ENCODE measurements around the gene MUL1.
"Not testable (repeated sequence)": the region's sequence is repeated elsewhere in the genome, so short reads cannot be mapped to it uniquely, and the experiment has no call there.

MUL1 gene

GRCh38 chr1:20507564-20508410, at the start of gene MUL1:
MUL1 (minus strand) TSS chr1:20508151; CDS start chr1:20508024, 127 bp downstream.
- DNase-seq (ENCODE audit: low read depth): peak; percentile 92

GRCh38 chr1:20555758-20556120, 47.8 kb upstream of the MUL1 start:
- no peak for DNase-seq (ENCODE audit: low read depth)

GRCh38 chr1:20555025-20555757, 47.2 kb upstream of the MUL1 start:
- DNase-seq (ENCODE audit: low read depth): no peak

GRCh38 chr1:20552728-20553445, 44.9 kb upstream of the MUL1 start:
- DNase-seq (ENCODE audit: low read depth): no peak

- no peak for DNase-seq (ENCODE audit: low read depth)
These were observed 44.2 kb upstream of the MUL1 start, which contains the start of gene FAM43B for GRCh38 chr1:20551945-20552727. FAM43B (plus strand) TSS chr1:20552573; CDS start chr1:20552974, 401 bp downstream.

- no peak for DNase-seq (ENCODE audit: low read depth)
These were observed 43.2 kb upstream of the MUL1 start for GRCh38 chr1:20551161-20551560.

GRCh38 chr1:20546637-20547036, 38.7 kb upstream of the MUL1 start:
- no peak for DNase-seq (ENCODE audit: low read depth)

GRCh38 chr1:20540281-20540680, 32.3 kb upstream of the MUL1 start:
- DNase-seq (ENCODE audit: low read depth): no peak

GRCh38 chr1:20538760-20539551, 31.0 kb upstream of the MUL1 start:
- no peak for DNase-seq (ENCODE audit: low read depth)

GRCh38 chr1:20538227-20538626, 30.3 kb upstream of the MUL1 start:
- no peak for DNase-seq (ENCODE audit: low read depth)

- DNase-seq (ENCODE audit: low read depth): no peak
These were observed 26.9 kb upstream of the MUL1 start for GRCh38 chr1:20534659-20535417.

- no peak for DNase-seq (ENCODE audit: low read depth)
These were observed 25.7 kb upstream of the MUL1 start for GRCh38 chr1:20533635-20534034.

GRCh38 chr1:20530901-20531300, 22.9 kb upstream of the MUL1 start:
- no peak for DNase-seq (ENCODE audit: low read depth)

- no peak for DNase-seq (ENCODE audit: low read depth)
These were observed 22.4 kb upstream of the MUL1 start for GRCh38 chr1:20530306-20530705.

- no peak for DNase-seq (ENCODE audit: low read depth)
These were observed 20.3 kb upstream of the MUL1 start for GRCh38 chr1:20528221-20528620.

GRCh38 chr1:20526267-20526666, 18.3 kb upstream of the MUL1 start:
- no peak for DNase-seq (ENCODE audit: low read depth)

GRCh38 chr1:20521960-20522861, 14.3 kb upstream of the MUL1 start:
- DNase-seq (ENCODE audit: low read depth): peak; percentile 33

- DNase-seq (ENCODE audit: low read depth): not testable (repeated sequence)
These were observed 11.8 kb upstream of the MUL1 start for GRCh38 chr1:20519609-20520262.

All from activated gamma-delta T cell treated with anti-CD3 and anti-CD28 coated beads, Interleukin-2, amount 50 U/mL, for 16 hours (primary cell).